Bronchial epithelial cell (primary cell): ENCODE measurements around the gene PHC2. TPM values are rescaled to one million over a fixed set of nuclear protein-coding genes. Genes with fewer than 3 reads are reported as not detected.

Experiments
- DNase-seq: peaks from one replicate; pipeline ENCODE4 v3.0.0-alpha.2; 2010; ENCODE audit warnings: low read depth
- FAIRE-seq: peaks from 2 replicates; lab custom pipeline; 2011; peaks lifted over from hg19 to GRCh38; lab: Jason Lieb, UNC
- H3K27me3 ChIP-seq: 2 replicates; pipeline ENCODE4 v1.5.1; 2011; ENCODE audit warnings: low read length; ENCODE audit not compliant: control insufficient read depth, insufficient read depth
- H3K36me3 ChIP-seq: 2 replicates; pipeline ENCODE4 v1.5.1; 2011; ENCODE audit warnings: low read length; ENCODE audit not compliant: control insufficient read depth, insufficient read depth
- H3K4me3 ChIP-seq: 2 replicates; pipeline ENCODE4 v1.5.1; 2011; ENCODE audit warnings: mild to moderate bottlenecking, low read depth, low read length, control low read depth
- CTCF ChIP-seq: IDR thresholded peaks from 2 replicates; pipeline ENCODE4 v1.5.1; 2011; ENCODE audit warnings: mild to moderate bottlenecking, moderate library complexity, low read length, control low read depth, inconsistent platforms; ENCODE audit not compliant: insufficient read depth, severe bottlenecking
- total RNA-seq: library from RNA; depleted of rRNA; stranded (reverse); fragments of >200 nt; gene quantifications from 2 replicates; pipeline ENCODE4 v1.2.1, GENCODE V29; 2014

The PHC2 gene
- total RNA-seq, 1 donor from 2014 or later: 32.1 TPM

DNA sequence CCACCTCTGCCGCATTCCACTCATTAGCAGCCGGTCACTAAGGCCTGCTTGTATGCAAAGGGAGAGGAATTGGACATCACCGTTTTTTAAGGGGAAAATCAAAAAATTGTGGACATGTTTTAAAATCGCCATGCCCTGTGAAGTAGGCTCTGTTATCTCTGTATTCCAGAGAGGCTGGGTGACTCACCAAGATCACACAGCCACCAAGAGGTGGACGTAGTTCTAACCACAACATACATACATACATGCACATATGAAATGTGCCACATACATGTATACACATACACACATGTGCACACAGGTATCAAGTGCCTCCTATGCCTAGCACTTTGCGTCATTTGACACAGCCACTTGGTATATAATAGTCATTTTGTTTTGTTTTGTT, 25.6 kb upstream of the PHC2 start:
- no peak for DNase-seq
- Histone ChIP-seq H3K36me3 (no peaks in the 10 kb centered on the region), H3K4me3 (no peak overlapping the region), H3K27me3 (no peaks in the 10 kb centered on the region)
- TF ChIP-seq CTCF: no peak
- no peak for FAIRE-seq

- DNase-seq: peak; percentile 74
- no peaks in the 10 kb centered on the region for H3K36me3 ChIP-seq
- H3K27me3 ChIP-seq: no peaks in the 10 kb centered on the region
- TF ChIP-seq CTCF: peak; percentile 89
- peak; percentile 88 for FAIRE-seq
- H3K4me3 ChIP-seq: no peak overlapping the region
Measured at GRCh38 chr1:33455539-33456501, 24.9 kb upstream of the PHC2 start.

DNA sequence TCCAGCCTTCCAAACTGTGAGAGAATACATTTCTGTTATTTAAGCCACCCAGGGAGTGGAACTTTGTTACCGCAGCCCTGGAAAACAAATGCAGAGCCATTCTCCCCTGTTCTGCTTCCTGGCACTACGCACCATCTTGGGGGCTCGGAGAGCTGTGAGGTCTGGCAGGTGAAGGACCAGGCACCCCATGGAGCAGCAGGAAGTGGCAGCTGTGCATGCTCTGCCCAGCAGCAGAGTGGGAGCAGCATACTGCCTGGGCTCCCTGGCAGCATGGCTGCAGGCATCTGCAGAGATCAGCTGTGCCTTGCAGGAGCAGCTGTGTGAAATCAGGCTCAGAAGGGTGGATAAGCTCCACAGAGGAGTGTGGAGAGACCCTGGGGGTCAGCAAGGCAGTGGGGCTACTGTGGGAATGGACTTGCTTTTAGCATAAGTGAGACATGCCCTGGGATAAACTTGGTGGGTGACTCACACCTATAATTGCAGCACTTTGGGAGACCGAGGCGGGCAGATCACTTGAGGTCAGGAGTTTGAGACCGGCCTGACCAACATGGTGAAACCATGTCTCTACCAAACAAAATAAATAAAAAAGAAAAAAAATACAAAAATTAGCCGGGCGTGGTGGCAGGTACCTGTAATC, 23.9 kb upstream of the PHC2 start:
- no peak for DNase-seq
- no peaks in the 10 kb centered on the region for H3K36me3 ChIP-seq
- no peak for TF ChIP-seq CTCF
- H3K27me3 ChIP-seq: no peaks in the 10 kb centered on the region
- no peak overlapping the region for H3K4me3 ChIP-seq
- no peak for FAIRE-seq

DNA sequence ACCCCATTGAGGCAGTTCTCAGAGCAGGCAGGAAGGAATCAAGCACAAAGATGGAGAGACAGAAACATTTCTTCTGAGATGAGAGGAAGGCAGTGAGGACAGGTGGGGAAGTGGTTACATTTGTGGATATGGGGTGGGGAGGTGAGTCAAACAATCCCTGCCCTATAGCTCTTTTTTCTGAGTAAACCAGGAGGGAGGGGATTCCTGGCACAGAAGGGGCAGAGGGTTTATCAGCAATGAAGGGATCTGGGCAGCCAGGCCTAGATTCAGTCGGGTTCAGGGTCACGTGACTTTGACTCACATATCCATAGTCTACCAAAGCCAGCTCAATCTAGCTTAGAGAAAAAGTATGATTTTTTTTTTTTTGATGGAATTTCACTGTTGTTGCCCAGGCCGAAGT, 15.7 kb upstream of the PHC2 start:
- no peak for TF ChIP-seq CTCF
- H3K36me3 ChIP-seq: no peaks in the 10 kb centered on the region
- no peak overlapping the region for H3K4me3 ChIP-seq
- no peaks in the 10 kb centered on the region for H3K27me3 ChIP-seq
- FAIRE-seq (no peak), DNase-seq (no peak)

- H3K4me3 ChIP-seq: no peak overlapping the region
- no peak for TF ChIP-seq CTCF
- FAIRE-seq (no peak), DNase-seq (no peak)
- H3K27me3 ChIP-seq: no peaks in the 10 kb centered on the region
- no peaks in the 10 kb centered on the region for H3K36me3 ChIP-seq
Measured at GRCh38 chr1:33445108-33445507, 14.2 kb upstream of the PHC2 start.
